ENCODE results near the gene DNAI1. TPM values are rescaled to one million over a fixed set of nuclear protein-coding genes. Genes with fewer than 3 reads are reported as not detected.

The DNAI1 gene
- total and polyA plus RNA-seq, 2 of the 4 experiments (the other 2 are of a cell fraction) = not detected

GRCh38 chr9:34451545-34451944, 7.1 kb upstream of the DNAI1 start:
- H4K8ac ChIP-seq (ENCODE audit: low read depth in 2 of 2, low read length in 2 of 2) = no peak overlapping the region
- DNase-seq = peak; percentile 53
- peaks cover 55 to 85% of the 10 kb centered on the region in 2 experiments for H3K79me1 ChIP-seq (ENCODE audit: low read depth in 1 of 2, low read length in 2 of 2)
- no peak overlapping the region for H2BK120ac ChIP-seq (ENCODE audit: low read depth, low read length)
- no peak overlapping the region for H2AFZ ChIP-seq (replicated peaks; ENCODE audit: low read length, poor library complexity)
- no peak overlapping the region for H3K14ac ChIP-seq (replicated peaks; ENCODE audit: low read depth, low read length)
- WGBS, 2 experiments (ENCODE audit: extremely low coverage in 2 of 2, insufficient read length in 1 of 2) = no CpG with 5 or more reads among the region's 3 CpGs
- no peak overlapping the region; the same call in 1 of the 2 replicates for H2BK20ac ChIP-seq (ENCODE audit: low read depth, low read length)
- H3K9ac ChIP-seq (ENCODE audit: low read depth, low read length) = no peak overlapping the region
- ATAC-seq (ENCODE audit: low read depth) = peak; percentile 55
- H3K9me3 ChIP-seq (ENCODE audit: control insufficient read depth, insufficient read depth, low read length) = no peaks in the 10 kb centered on the region
- no peak overlapping the region for H3K4me2 ChIP-seq (ENCODE audit: low read depth, low read length)
- dilution Hi-C loops (cut with HindIII; ENCODE audit: low sequenced_read_pairs, unreplicated experiment) = no loop called here
- no peaks in the 10 kb centered on the region for H3K27me3 ChIP-seq (ENCODE audit: control insufficient read depth, insufficient read depth, low read length)
- H2BK5ac ChIP-seq (ENCODE audit: low read depth, low read length, poor library complexity, severe bottlenecking) = no peak overlapping the region
- no peak overlapping the region for H3K23ac ChIP-seq (ENCODE audit: low read depth, low read length)
- CTCF ChIA-PET = interaction anchor here (0.6 kb wide), 1 partner anchor 131 kb away, joined by 4 read pairs; no protein-coding TSS in a partner anchor
- H3K4ac ChIP-seq (ENCODE audit: low read depth, low read length) = no peak overlapping the region
- H2AK5ac ChIP-seq (ENCODE audit: low read depth, low read length) = no peak overlapping the region
- H2BK15ac ChIP-seq (ENCODE audit: low read depth, low read length) = no peak overlapping the region
- no peak overlapping the region for H4K91ac ChIP-seq (ENCODE audit: insufficient read depth, low read depth, low read length)
- peaks cover 5% of the 10 kb centered on the region for H3K4me1 ChIP-seq (ENCODE audit: control insufficient read depth, insufficient read depth, low read length)
- H3K36me3 ChIP-seq (ENCODE audit: control insufficient read depth, insufficient read depth, low read length) = no peaks in the 10 kb centered on the region
- H3K4me3 ChIP-seq (ENCODE audit: insufficient read depth, low read depth, low read length) = no peak overlapping the region
- peaks cover 25% of the 10 kb centered on the region for H3K9me1 ChIP-seq (ENCODE audit: insufficient read depth, low read length)
- H3K18ac ChIP-seq (ENCODE audit: low read depth, low read length) = no peak overlapping the region
- no peak overlapping the region for H2AK9ac ChIP-seq (replicated peaks; ENCODE audit: low read depth, low read length, poor library complexity)
- no peak overlapping the region for H3K56ac ChIP-seq (ENCODE audit: extremely low read depth, insufficient read depth, low read length)
- intact Hi-C loops (cut with micrococcal nuclease) = no loop called here
- in situ Hi-C loops (cut with MboI; ENCODE audit: low sequenced_read_pairs) = no loop called here
- peaks cover 86% of the 10 kb centered on the region for H4K20me1 ChIP-seq (ENCODE audit: insufficient read depth, low read length)
- no TSS peak for BruUV-seq (replicated peaks)
- no peak overlapping the region for H3K27ac ChIP-seq (ENCODE audit: insufficient read depth, low read length)
- no peak overlapping the region for H4K5ac ChIP-seq (ENCODE audit: low read depth, low read length)
- TF ChIP-seq CHD1 (IDR thresholded peaks at IDR 0.05; ENCODE audit: low read depth, low read length) (no peak), FOS (IDR thresholded peaks at IDR 0.05; ENCODE audit: low read depth, low read length) (peak; percentile 20; the same call in 1 of the 2 replicates)
- POLR2A ChIA-PET (ENCODE audit: unreplicated experiment) = no interaction called here

Data from IMR-90 (cell line).